ENCODE results near the gene FBXL4. TPM values are rescaled to one million over a fixed set of nuclear protein-coding genes. Genes with fewer than 3 reads are reported as not detected.

The FBXL4 gene
- total RNA-seq, 2 experiments from 2014 or later = 16.4 to 17.5 TPM

DNA sequence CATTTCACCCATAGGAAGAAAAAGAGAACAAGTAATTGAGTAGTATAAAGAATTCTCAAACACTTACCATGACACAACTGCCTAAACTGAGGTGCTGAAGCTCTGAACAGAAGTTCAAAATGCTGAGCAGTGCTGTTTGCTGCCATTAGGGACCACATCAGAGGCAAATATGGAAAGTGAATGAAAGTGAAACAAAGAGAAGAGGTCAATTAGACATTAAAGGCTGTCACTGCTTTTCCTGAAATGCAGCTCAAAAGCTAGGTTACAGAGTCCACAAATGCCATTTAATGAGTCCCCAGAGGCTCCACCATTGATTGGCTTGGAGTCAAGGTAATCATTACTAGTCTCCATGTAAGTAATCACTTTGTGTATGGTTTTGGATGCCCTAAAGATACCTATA lies 67.3 kb downstream of the FBXL4 start:
- no peak overlapping the region for H3K27ac Mint-ChIP-seq
- H3K4me3 Mint-ChIP-seq = no peak overlapping the region
- peak; percentile 61 for ATAC-seq
- intact Hi-C loops (cut with micrococcal nuclease) = no loop called here
- H3K36me3 Mint-ChIP-seq (ENCODE audit: low read depth) = peaks cover 27% of the 10 kb centered on the region
- H3K9me3 Mint-ChIP-seq = no peaks in the 10 kb centered on the region
- CTCF ChIA-PET = no interaction called here
- POLR2A ChIA-PET = no interaction called here
- H3K27me3 Mint-ChIP-seq = no peaks in the 10 kb centered on the region
- DNase-seq = peak; percentile 2
- TF ChIP-seq, protein P1, sequence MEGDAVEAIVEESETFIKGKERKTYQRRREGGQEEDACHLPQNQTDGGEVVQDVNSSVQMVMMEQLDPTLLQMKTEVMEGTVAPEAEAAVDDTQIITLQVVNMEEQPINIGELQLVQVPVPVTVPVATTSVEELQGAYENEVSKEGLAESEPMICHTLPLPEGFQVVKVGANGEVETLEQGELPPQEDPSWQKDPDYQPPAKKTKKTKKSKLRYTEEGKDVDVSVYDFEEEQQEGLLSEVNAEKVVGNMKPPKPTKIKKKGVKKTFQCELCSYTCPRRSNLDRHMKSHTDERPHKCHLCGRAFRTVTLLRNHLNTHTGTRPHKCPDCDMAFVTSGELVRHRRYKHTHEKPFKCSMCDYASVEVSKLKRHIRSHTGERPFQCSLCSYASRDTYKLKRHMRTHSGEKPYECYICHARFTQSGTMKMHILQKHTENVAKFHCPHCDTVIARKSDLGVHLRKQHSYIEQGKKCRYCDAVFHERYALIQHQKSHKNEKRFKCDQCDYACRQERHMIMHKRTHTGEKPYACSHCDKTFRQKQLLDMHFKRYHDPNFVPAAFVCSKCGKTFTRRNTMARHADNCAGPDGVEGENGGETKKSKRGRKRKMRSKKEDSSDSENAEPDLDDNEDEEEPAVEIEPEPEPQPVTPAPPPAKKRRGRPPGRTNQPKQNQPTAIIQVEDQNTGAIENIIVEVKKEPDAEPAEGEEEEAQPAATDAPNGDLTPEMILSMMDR (IDR thresholded peaks at IDR 0.05) = no peak
- H3K4me1 Mint-ChIP-seq (ENCODE audit: low read depth) = peaks cover 12% of the 10 kb centered on the region

DNA sequence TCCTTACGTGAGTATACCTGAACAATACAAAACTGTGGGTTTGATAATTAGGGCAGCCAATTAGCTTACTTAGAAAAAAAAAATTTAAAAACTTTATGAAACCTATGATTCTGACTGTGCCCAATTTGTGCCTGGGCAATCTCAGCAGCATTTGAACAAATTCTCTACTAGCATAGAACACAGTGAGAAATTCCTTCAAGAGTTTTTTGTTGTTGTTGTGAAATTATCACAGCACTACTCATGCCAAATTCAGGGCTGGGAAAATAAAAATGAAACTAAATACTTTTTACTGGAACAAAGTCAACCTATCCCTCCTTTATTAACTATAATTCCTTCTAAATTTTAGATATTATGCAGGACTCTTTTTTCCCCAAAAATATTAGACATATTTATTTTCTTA lies 70.5 kb downstream of the FBXL4 start:
- Mint-ChIP-seq H3K9me3 (no peaks in the 10 kb centered on the region), H3K4me1 (ENCODE audit: low read depth) (peaks cover 10% of the 10 kb centered on the region), H3K4me3 (no peak overlapping the region), H3K36me3 (ENCODE audit: low read depth) (peaks cover 36% of the 10 kb centered on the region), H3K27me3 (no peaks in the 10 kb centered on the region), H3K27ac (no peak overlapping the region)
- TF ChIP-seq, protein P1 (IDR thresholded peaks at IDR 0.05) = no peak
- no peak for ATAC-seq
- CTCF ChIA-PET = no interaction called here
- intact Hi-C loops (cut with micrococcal nuclease) = no loop called here
- no peak for DNase-seq
- POLR2A ChIA-PET = no interaction called here

DNA sequence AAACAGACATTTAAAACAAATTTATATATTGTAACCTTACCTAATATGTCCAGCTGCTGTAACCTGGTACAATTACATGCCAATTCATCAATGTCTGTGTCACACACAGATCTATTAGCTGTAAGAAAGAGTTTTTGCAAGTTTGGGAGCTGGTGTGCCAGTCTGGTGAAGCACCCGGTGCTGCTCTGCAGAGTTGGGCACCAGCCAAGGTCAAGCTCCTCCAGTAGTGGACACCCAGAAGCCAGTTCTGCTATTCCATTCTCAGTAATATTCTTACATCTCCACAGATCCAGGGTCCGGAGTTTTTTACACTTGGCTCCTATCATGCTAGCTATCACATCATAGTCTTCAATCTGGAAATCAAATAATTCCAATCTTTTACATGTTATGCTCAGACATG lies 72.4 kb downstream of the FBXL4 start:
- Mint-ChIP-seq H3K36me3 (ENCODE audit: low read depth) (peaks cover 39% of the 10 kb centered on the region), H3K4me3 (no peak overlapping the region), H3K4me1 (ENCODE audit: low read depth) (peaks cover 4% of the 10 kb centered on the region), H3K9me3 (no peaks in the 10 kb centered on the region), H3K27ac (no peak overlapping the region), H3K27me3 (no peaks in the 10 kb centered on the region)
- ATAC-seq (no peak), DNase-seq (no peak)
- intact Hi-C loops (cut with micrococcal nuclease) = no loop called here
- TF ChIP-seq, protein P1 (IDR thresholded peaks at IDR 0.05) = no peak
- CTCF ChIA-PET = no interaction called here
- POLR2A ChIA-PET = no interaction called here

DNA sequence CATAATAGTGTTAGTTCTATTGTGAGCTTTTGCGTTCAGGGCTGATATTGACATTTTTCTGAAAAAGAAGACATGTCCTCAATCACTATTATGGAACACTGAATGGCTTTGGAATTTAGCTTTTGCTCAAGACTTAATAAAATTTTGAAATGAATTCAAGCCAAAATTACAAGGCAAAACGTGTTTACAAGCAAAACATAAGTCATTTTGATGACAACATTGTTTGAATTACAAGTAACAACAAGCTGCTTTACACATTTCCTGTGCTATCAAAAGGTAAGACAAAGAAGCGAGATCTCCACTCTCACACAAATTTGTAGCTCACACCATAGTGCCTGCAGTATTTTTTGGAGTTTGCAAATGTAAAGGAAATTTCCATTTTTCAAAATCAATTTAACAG lies 75.9 kb downstream of the FBXL4 start:
- Mint-ChIP-seq H3K4me3 (no peak overlapping the region), H3K27me3 (no peaks in the 10 kb centered on the region), H3K36me3 (ENCODE audit: low read depth) (peaks cover 40% of the 10 kb centered on the region), H3K27ac (no peak overlapping the region), H3K9me3 (peaks cover 2% of the 10 kb centered on the region), H3K4me1 (ENCODE audit: low read depth) (no peaks in the 10 kb centered on the region)
- CTCF ChIA-PET = interaction anchor here (1.4 kb wide), 1 partner anchor 18 kb away, joined by 5 read pairs; no protein-coding TSS in a partner anchor
- TF ChIP-seq, protein P1 (IDR thresholded peaks at IDR 0.05) = no peak
- ATAC-seq = no peak
- intact Hi-C loops (cut with micrococcal nuclease) = no loop called here
- DNase-seq = no peak
- POLR2A ChIA-PET = no interaction called here

DNA sequence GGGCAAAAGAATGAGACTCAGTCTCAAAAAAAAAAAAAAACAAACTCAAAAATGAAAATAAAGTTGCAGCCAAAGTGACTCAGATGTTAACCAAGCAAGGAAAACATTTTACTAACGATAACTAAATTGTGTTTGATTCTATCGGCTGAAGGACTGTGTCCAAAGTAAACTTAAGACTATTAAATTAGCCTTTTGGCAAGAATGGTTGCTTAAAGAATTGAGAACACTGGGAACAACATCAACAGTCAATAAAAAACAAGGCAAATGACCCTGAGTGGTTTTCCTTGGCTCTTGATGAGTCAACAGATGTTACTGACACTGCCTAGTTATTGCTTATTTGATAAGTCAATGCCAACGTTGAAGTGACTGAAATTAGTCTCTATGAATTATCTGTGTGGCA lies 76.7 kb downstream of the FBXL4 start:
- DNase-seq = no peak
- H3K4me3 Mint-ChIP-seq = no peak overlapping the region
- peaks cover 2% of the 10 kb centered on the region for H3K9me3 Mint-ChIP-seq
- peaks cover 40% of the 10 kb centered on the region for H3K36me3 Mint-ChIP-seq (ENCODE audit: low read depth)
- no peaks in the 10 kb centered on the region for H3K27me3 Mint-ChIP-seq
- intact Hi-C loops (cut with micrococcal nuclease) = no loop called here
- ATAC-seq = no peak
- no peak overlapping the region for H3K27ac Mint-ChIP-seq
- ChIA-PET POLR2A (no interaction called here), CTCF (no interaction called here)
- TF ChIP-seq, protein P1 (IDR thresholded peaks at IDR 0.05) = no peak
- H3K4me1 Mint-ChIP-seq (ENCODE audit: low read depth) = no peaks in the 10 kb centered on the region
